ENCODE measurements around the gene FRMD1. TPM values are rescaled to one million over a fixed set of nuclear protein-coding genes. Genes with fewer than 3 reads are reported as not detected.

FRMD1 gene
- total RNA-seq, 1 donor from 2014 or later: not detected

DNA sequence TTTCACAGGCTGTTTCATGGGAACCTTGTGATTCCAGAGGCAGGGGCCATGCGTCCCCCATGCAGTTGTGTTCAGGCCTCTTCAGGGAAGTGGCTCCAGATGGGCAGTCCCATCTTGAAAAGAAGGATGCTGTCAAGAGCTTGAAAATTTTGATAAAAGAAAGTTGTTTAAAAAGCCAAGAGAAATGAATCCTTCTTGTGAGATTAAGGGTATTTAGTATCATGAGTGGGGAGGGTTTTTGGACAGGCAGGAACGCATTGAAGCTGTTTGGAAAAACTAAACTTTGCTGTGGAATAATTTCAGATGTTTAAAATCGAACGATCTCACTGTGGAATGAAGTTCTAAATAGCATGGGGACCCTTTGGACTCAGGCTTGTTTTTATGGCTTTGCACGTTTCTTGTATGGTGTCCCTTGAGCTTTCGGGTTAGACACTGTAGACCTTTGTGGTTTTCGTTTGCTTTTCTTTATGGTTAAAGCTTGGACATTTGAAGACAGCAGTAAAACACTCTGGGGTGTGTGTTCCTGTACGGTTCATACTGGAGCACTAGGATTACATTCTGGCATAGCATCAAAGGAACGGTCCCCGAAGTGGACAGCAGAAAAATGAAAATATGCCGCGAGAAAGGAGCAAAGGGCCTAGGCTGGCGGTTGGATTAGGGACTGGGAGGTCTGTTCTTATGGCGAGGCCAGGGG, 63.4 kb downstream of the FRMD1 start:
- ChIA-PET POLR2A (no interaction called here), CTCF (no interaction called here)
- H3K36me3 Mint-ChIP-seq (ENCODE audit: low read depth): no peaks in the 10 kb centered on the region
- H3K9me3 Mint-ChIP-seq: peaks cover 26% of the 10 kb centered on the region
- TF ChIP-seq, protein P1, sequence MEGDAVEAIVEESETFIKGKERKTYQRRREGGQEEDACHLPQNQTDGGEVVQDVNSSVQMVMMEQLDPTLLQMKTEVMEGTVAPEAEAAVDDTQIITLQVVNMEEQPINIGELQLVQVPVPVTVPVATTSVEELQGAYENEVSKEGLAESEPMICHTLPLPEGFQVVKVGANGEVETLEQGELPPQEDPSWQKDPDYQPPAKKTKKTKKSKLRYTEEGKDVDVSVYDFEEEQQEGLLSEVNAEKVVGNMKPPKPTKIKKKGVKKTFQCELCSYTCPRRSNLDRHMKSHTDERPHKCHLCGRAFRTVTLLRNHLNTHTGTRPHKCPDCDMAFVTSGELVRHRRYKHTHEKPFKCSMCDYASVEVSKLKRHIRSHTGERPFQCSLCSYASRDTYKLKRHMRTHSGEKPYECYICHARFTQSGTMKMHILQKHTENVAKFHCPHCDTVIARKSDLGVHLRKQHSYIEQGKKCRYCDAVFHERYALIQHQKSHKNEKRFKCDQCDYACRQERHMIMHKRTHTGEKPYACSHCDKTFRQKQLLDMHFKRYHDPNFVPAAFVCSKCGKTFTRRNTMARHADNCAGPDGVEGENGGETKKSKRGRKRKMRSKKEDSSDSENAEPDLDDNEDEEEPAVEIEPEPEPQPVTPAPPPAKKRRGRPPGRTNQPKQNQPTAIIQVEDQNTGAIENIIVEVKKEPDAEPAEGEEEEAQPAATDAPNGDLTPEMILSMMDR (IDR thresholded peaks at IDR 0.05): no peak
- DNase-seq (no peak), ATAC-seq (ENCODE audit: low read depth) (no peak)
- H3K27ac Mint-ChIP-seq: no peak overlapping the region
- no peaks in the 10 kb centered on the region for H3K4me1 Mint-ChIP-seq
- H3K4me3 Mint-ChIP-seq: no peak overlapping the region
- H3K27me3 Mint-ChIP-seq: no peaks in the 10 kb centered on the region
- intact Hi-C loops (cut with micrococcal nuclease): no loop called here

DNA sequence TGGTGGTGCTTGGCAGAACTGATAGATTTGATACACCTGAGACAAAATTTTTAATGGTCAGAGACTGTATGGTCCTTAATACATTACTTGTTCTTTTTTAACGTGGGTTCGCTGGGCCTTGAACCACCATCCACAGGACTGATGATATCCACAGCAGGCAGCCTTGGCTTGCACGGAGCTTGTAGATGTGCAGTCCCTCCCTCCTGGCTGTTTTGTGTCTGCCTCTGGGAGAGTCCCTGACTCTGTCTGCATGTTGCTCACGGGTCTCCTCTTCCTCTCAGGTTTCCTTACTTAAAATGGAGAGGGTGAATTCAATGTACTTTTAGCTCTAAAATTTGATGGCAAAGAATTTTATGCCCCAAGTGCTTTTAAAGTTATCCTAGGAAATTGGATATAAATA, 64.0 kb downstream of the FRMD1 start:
- no peak overlapping the region for H3K4me3 Mint-ChIP-seq
- POLR2A ChIA-PET: no interaction called here
- no peak for DNase-seq

DNA sequence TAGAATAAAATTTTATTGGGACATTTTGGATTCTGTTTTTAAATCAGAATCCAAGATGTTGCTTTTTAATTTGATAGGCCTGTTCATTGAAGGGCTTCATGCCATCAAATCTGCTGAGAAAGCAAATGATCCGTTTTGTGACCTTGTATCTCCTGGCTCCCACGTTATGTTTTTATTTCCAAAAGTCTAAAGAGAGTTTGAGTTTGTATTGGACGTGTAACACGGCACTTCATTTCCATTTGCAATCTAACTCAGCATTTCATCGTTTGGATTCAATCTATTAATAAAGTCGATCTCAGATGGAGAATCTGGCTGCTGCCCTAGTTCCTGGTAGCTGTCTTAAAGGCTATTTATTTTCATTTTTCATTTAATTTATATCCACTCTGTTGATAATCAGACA, 64.6 kb downstream of the FRMD1 start:
- intact Hi-C loops (cut with micrococcal nuclease): no loop called here
- ChIA-PET POLR2A (no interaction called here), CTCF (no interaction called here)
- no peaks in the 10 kb centered on the region for H3K27me3 Mint-ChIP-seq
- no peak overlapping the region for H3K27ac Mint-ChIP-seq
- no peak overlapping the region for H3K4me3 Mint-ChIP-seq
- TF ChIP-seq, protein P1 (IDR thresholded peaks at IDR 0.05): no peak
- H3K9me3 Mint-ChIP-seq: peaks cover 34% of the 10 kb centered on the region
- no peak for DNase-seq
- no peak for ATAC-seq (ENCODE audit: low read depth)
- H3K36me3 Mint-ChIP-seq (ENCODE audit: low read depth): no peaks in the 10 kb centered on the region
- no peaks in the 10 kb centered on the region for H3K4me1 Mint-ChIP-seq

More for the DNA sequence above, 64.0 kb downstream of the FRMD1 start:
- CTCF ChIA-PET: no interaction called here
- Mint-ChIP-seq H3K36me3 (ENCODE audit: low read depth) (no peaks in the 10 kb centered on the region), H3K27me3 (no peaks in the 10 kb centered on the region), H3K9me3 (peaks cover 30% of the 10 kb centered on the region), H3K4me1 (no peaks in the 10 kb centered on the region), H3K27ac (no peak overlapping the region)
- intact Hi-C loops (cut with micrococcal nuclease): no loop called here
- ATAC-seq (ENCODE audit: low read depth): no peak
- TF ChIP-seq, protein P1 (IDR thresholded peaks at IDR 0.05): no peak

DNA sequence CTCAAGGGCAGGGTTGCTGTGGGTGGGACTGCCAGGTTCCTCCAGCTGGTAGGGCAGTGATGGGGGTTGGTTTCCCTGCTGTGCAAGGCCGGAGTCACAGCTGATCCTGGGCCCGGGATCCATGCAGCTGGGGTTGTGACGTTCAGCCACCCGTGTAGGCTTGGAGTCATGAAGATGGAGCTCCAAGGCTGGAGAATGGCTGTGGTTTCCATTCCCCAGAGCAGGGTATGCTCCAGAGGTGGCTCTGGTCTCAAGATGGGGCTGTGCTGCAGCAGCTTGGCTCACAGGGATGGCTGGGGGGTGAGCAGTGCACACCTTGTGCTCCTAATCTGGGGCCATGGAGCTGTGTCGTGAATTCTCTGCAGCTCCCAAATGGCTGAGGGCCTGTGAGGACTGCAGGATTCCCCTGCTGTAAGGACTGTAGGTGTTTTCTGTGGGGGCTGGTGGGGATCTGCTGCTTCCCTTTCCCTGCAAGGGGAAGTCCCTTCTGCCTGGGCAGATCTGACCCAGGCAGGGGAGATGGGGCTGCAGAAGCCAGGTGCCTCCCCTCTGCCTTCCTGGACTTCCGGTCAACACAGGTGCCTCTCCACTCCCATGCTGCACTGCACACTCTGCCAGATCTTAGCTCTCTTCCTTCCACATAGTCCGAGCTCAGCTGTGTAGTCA, 65.6 kb downstream of the FRMD1 start:
- H3K27ac Mint-ChIP-seq: no peak overlapping the region
- ATAC-seq (ENCODE audit: low read depth) (no peak), DNase-seq (no peak)
- ChIA-PET CTCF (no interaction called here), POLR2A (no interaction called here)
- H3K4me1 Mint-ChIP-seq: no peaks in the 10 kb centered on the region
- TF ChIP-seq, protein P1 (IDR thresholded peaks at IDR 0.05): no peak
- peaks cover 33% of the 10 kb centered on the region for H3K9me3 Mint-ChIP-seq
- intact Hi-C loops (cut with micrococcal nuclease): no loop called here
- H3K36me3 Mint-ChIP-seq (ENCODE audit: low read depth): no peaks in the 10 kb centered on the region
- H3K4me3 Mint-ChIP-seq: no peak overlapping the region
- no peaks in the 10 kb centered on the region for H3K27me3 Mint-ChIP-seq

DNA sequence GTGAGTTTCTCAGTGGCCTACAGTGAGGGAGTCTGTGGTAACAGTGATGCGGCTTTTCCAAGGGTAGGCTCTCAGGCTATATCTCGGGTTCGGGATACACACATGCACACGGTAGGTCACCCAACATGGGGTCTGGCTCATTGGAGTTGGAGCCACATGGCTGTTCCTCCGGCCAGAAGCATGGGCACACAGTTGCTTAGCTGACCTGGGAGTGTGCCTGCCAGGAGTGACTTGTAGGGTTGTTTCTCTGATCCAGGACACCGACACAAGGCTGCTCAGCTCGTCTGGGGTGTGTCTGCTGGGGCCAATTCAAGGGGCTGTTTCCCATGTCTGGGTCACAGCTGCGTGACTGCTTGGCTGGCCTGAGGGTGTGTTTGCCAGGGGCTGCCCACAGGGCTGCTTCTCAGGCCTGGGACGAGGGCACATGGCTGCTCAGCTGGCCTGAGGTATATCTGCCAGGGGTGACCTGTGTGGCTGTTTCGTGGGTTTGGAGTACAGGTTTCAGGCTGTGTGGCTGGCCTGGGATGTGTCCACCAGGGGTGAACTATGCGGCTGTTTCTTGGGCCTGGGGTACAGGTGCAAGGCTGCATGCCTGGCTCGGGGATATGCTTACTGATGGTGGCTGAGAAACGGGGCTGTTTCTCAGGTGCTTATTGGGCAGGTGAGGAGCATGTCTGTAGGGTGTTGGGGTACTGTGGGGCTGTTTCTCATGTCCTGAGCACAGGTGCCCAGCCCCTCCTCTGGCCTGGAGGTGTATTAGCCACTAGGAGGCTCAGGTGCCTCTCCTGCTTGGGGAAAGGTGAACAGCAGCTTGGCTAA, 66.4 kb downstream of the FRMD1 start:
- Mint-ChIP-seq H3K9me3 (peaks cover 37% of the 10 kb centered on the region), H3K4me1 (no peaks in the 10 kb centered on the region), H3K27ac (no peak overlapping the region), H3K36me3 (ENCODE audit: low read depth) (no peaks in the 10 kb centered on the region), H3K27me3 (no peaks in the 10 kb centered on the region), H3K4me3 (no peak overlapping the region)
- intact Hi-C loops (cut with micrococcal nuclease): no loop called here
- TF ChIP-seq, protein P1 (IDR thresholded peaks at IDR 0.05): no peak
- POLR2A ChIA-PET: no interaction called here
- CTCF ChIA-PET: no interaction called here
- ATAC-seq (ENCODE audit: low read depth) (no peak), DNase-seq (no peak)

All from activated B cell treated with CpG ODN at 0.5 μM for 24 hours (primary cell).